Femur (tissue), 1 donor: ENCODE results near the gene MYOM3.
"Not testable (repeated sequence)": the region's sequence is repeated elsewhere in the genome, so short reads cannot be mapped to it uniquely, and the experiment has no call there.

Source experiments
- DNase-seq: peaks from one replicate; pipeline ENCODE4 v3.0.0-alpha.2; 2017

Gene MYOM3

GRCh38 chr1:24069817-24070216, 42.1 kb downstream of the MYOM3 start:
- DNase-seq: no peak

GRCh38 chr1:24067978-24068377, 44.0 kb downstream of the MYOM3 start:
- no peak for DNase-seq

GRCh38 chr1:24065304-24065703, 46.6 kb downstream of the MYOM3 start:
- no peak for DNase-seq

- DNase-seq: no peak
Measured at GRCh38 chr1:24062221-24062620, 49.7 kb downstream of the MYOM3 start.

- no peak for DNase-seq
Measured at GRCh38 chr1:24060482-24060881, 51.5 kb downstream of the MYOM3 start.

GRCh38 chr1:24058671-24059455, 53.1 kb downstream of the MYOM3 start:
- DNase-seq: no peak

GRCh38 chr1:24057171-24057570, 54.8 kb downstream of the MYOM3 start:
- DNase-seq: no peak

- no peak for DNase-seq
Measured at GRCh38 chr1:24055681-24056080, 56.3 kb downstream of the MYOM3 start.

- no peak for DNase-seq
Measured at GRCh38 chr1:24052220-24052619, 59.7 kb downstream of the MYOM3 start.

- no peak for DNase-seq
Measured at GRCh38 chr1:24051206-24051945, 60.6 kb downstream of the MYOM3 start.

- no peak for DNase-seq
Measured at GRCh38 chr1:24049733-24050132, 62.2 kb downstream of the MYOM3 start.

GRCh38 chr1:24048894-24049293, 63.0 kb downstream of the MYOM3 start:
- not testable (repeated sequence) for DNase-seq

- no peak for DNase-seq
Measured at GRCh38 chr1:24048205-24048869, 63.6 kb downstream of the MYOM3 start.

GRCh38 chr1:24047110-24047477, 64.8 kb downstream of the MYOM3 start:
- no peak for DNase-seq

- no peak for DNase-seq
Measured at GRCh38 chr1:24045771-24046170, 66.2 kb downstream of the MYOM3 start.

- not testable (repeated sequence) for DNase-seq
Measured at GRCh38 chr1:24044672-24045071, 67.3 kb downstream of the MYOM3 start.

GRCh38 chr1:24043345-24044032, 68.4 kb downstream of the MYOM3 start:
- DNase-seq: no peak

GRCh38 chr1:24042315-24042714, 69.6 kb downstream of the MYOM3 start:
- DNase-seq: no peak

- no peak for DNase-seq
Measured at GRCh38 chr1:24036088-24036487, 75.8 kb downstream of the MYOM3 start.

GRCh38 chr1:24032981-24033380, 79.0 kb downstream of the MYOM3 start:
- no peak for DNase-seq

GRCh38 chr1:24030976-24031516, 80.9 kb downstream of the MYOM3 start:
- DNase-seq: not testable (repeated sequence)

- no peak for DNase-seq
Measured at GRCh38 chr1:24027838-24028468, 84.0 kb downstream of the MYOM3 start.
